ENCODE measurements around the gene TRIM40.

DNA sequence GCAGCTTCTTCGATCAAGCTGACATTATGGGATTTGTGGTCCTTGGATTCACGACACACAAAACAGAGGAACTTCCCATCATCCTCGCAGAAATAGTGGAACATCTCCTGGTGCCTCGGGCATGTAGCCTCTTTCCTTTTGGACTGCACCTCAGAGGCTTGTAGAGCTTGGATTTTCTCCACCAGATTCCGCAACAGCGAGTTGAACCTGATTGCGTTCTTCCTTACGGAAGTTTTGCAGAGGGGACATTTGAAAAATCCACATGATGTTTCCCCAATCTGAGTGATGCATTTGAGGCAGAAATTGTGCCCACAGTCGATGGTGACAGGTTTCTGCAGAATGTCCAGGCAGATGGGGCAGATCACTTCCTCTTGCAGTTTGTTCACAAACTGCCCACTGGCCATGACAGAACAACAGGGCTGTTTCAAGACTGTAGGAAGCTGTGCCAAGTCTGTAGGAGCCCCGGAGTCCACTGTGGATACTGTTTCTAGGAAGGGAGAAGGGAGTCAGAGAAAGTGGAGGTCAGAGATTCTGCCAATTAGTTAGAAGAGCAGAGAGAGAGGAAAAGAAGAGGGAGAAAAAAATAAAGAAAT, 23.4 kb upstream of the TRIM40 start:
- TF ChIP-seq, protein P1, sequence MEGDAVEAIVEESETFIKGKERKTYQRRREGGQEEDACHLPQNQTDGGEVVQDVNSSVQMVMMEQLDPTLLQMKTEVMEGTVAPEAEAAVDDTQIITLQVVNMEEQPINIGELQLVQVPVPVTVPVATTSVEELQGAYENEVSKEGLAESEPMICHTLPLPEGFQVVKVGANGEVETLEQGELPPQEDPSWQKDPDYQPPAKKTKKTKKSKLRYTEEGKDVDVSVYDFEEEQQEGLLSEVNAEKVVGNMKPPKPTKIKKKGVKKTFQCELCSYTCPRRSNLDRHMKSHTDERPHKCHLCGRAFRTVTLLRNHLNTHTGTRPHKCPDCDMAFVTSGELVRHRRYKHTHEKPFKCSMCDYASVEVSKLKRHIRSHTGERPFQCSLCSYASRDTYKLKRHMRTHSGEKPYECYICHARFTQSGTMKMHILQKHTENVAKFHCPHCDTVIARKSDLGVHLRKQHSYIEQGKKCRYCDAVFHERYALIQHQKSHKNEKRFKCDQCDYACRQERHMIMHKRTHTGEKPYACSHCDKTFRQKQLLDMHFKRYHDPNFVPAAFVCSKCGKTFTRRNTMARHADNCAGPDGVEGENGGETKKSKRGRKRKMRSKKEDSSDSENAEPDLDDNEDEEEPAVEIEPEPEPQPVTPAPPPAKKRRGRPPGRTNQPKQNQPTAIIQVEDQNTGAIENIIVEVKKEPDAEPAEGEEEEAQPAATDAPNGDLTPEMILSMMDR (optimal IDR thresholded peaks at IDR 0.05 in 1 of 3, IDR thresholded peaks at IDR 0.05 in 1 of 3, conservative IDR thresholded peaks at IDR 0.05 in 1 of 3; ENCODE audit: extremely low read depth in 1 of 3, insufficient read depth in 2 of 3, low read length in 3 of 3) = no peak
- no peak for TF ChIP-seq EZH2 (IDR thresholded peaks at IDR 0.05; ENCODE audit: low read length)

Data from keratinocyte (primary cell).